Activated gamma-delta T cell treated with Interleukin-2 at 50 U/mL for 16 hours (primary cell): Measurements from ENCODE around the gene CYP4F22.

Experiments used
- DNase-seq: peaks from one replicate; pipeline ENCODE4 v3.0.0-alpha.2; 2020

Gene CYP4F22

DNA sequence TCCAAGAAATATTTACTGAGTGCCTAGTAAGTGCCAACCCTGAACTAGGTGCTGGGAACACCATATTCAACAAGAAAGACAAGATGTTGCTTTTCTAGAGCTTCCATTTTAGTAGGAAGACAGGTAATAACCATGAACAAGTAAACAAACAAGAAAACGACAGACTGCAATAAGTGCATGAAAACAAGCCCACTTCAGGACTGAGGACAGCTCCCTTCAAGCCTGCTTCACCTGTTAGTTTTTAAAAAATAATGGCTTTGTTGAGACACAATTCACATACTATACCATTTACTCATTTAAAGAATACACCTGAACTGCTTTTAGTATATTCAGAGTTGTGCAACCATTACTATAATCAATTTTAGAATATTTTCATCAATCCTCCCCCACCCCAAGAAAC, 30.4 kb downstream of the CYP4F22 start:
- no peak for DNase-seq

DNA sequence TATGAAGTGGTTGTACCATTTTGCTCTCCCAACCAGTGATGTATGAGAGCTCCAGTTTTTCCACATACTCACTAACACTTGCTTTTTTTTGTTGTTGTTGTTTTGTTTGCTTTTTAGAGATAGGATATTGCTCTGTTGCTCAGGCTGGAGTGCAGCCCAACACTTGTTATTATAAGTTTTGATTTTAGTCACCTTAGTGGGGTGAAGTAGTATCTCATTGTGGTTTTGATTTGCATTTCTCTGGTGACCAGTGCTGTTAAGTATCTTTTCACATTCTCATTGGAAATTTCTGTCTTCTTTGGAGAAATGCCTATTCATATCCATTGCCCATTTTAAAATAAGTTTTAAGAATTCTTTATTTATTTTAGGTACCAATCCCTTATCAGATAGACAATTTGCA, 31.3 kb downstream of the CYP4F22 start:
- DNase-seq, result no peak

DNA sequence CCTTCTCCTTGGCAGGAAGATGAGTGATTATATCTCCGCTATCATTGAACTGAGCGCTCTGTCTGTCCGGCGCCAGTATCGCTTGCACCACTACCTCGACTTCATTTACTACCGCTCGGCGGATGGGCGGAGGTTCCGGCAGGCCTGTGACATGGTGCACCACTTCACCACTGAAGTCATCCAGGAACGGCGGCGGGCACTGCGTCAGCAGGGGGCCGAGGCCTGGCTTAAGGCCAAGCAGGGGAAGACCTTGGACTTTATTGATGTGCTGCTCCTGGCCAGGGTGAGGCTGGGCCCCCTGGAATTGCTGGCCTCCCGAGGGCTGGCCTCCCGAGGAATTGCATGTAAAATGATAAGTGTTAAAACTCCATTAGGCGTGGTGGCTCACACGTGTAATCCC, 32.1 kb downstream of the CYP4F22 start:
- no peak for DNase-seq

DNA sequence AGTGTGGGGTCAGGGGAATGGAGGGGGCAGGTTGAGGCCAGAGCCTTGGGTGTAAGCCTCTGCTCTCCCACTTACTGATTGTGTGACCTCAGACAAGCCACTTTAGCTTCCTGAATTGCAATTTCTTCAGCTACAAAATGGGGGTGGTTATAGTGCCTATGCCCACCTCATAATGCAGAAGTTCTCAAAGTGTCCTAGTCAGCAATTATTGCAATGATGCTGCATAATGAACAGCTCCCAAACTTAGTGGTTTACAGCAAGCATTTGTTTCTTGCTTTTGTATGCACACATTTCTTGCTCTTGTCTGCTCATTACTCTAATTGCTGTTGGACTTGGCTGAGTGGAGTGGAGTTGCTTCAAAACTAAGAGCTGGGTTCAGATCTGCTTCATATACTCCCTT, 36.0 kb downstream of the CYP4F22 start:
- DNase-seq, result no peak

DNA sequence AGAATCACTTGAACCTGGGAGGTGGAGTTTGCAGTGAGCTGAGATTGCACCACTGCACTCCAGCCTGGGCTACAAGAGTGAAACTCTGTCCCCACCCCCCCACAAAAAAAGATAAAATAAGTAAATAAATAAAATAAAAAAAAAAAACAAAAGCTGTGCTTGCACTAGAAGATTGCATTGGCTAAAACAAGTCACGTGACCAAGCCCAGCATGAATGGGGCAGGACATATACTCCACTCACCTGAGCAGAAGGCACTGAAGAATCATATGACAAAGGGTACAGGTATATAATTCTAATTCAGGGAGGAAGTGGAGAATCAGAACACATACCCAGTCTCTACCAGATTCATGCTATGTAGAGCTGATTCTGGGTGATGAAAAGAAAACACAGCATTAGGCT, 36.6 kb downstream of the CYP4F22 start:
- DNase-seq, result no peak

DNA sequence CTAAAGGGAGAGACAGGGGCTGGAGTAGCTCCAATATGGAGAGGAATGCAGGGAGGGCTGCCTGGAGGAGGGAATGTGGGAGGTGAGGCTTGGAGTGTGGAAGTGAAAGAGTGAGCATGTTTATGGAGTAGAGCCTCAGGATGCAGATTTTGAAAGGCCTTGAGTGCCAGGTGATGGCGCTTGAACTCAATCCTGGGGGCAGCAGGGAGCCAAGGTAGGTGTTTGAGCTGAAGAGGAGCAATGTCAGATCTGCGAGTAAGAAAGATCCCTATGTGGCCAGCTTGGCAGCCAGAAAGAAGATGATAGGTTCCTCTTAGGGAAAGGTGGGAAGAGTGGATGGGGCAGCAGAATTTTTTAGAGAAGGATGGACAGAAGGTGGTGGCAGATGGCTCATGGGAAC, 40.3 kb downstream of the CYP4F22 start:
- DNase-seq, result no peak

DNA sequence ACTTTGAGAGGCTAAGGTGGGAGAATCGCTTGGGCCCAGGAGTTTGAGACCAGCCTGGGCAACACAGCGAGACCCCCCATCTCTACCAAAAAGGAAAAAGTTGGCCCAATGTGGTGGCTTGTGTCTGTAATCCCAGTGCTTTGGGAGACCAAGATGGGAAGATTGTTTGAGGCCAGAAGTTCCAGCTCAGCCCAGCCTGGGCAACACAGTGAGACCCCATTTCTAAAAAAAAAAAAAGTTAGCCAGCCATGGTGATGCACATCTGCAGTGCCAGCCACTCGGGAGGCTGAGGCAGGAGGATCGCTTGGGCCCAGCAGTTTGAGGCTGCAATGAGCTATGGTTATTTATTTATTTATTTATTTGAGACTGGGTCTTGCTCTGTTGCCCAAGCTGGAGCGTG, 41.3 kb downstream of the CYP4F22 start:
- no peak for DNase-seq

DNA sequence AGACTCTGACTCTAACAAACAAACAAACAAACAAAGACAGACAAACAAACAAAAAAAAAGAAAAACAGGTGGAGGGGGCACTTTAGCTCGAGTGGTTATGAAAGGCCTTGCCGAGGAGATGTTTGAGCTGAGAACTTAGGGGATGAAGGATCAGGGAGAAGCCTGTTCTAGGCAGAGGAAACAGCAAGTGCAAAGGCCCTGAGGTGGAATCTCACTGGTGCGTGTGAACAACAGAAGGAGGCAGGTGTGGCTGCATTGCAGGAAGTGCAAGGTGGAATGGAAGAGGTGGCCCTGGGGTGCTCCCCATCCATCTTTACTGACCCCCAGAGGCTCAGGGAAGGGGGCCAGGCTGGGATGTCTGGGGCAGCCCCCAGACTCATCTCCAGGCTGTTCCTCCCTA, 41.9 kb downstream of the CYP4F22 start:
- no peak for DNase-seq

DNA sequence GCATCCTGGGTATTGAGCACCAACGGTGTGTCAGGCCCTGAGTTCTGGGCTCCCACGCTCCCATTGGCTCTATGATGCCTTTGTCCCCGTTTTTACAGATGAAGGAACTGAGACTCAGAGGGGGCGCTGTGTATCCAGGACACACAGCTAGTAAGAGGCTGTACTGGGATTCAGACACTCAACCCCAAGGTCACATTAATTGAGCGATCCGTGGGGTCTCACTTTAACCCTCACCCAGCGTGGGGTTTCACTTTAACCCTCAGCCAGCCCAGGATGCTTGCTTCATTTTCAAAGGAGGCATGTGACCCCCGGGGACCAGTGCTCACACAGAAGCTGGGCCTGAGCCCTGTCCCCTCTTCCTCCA, 42.6 kb downstream of the CYP4F22 start:
- no peak for DNase-seq

DNA sequence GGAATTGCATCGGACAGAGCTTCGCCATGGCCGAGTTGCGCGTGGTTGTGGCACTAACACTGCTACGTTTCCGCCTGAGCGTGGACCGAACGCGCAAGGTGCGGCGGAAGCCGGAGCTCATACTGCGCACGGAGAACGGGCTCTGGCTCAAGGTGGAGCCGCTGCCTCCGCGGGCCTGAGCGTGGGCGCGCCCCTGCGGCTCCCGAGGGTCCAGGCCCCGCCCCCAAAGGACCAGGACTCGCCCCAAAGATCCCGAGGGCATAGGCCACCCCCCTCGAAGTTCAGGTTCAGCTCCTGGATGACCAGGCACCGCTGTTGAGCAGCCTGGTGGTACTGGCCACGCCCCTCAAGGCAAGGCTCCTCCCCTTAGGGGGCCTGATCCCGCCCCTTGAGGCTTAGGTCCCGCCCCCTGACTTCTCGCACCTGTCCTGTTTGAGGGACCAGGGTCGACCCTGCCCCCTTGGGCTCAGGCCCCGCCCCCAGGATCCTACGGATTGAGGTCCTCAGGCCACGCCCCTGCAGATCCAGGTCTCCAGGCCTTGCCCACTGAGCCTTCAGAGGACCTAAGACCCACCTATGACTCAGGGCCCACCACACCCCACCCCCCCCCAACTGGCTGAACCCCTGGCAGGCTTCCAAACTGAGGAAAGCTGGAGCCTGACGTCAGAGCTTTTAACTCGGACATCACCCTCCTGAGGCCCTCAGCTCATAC, 43.1 kb downstream of the CYP4F22 start:
- DNase-seq, result peak; percentile 66

DNA sequence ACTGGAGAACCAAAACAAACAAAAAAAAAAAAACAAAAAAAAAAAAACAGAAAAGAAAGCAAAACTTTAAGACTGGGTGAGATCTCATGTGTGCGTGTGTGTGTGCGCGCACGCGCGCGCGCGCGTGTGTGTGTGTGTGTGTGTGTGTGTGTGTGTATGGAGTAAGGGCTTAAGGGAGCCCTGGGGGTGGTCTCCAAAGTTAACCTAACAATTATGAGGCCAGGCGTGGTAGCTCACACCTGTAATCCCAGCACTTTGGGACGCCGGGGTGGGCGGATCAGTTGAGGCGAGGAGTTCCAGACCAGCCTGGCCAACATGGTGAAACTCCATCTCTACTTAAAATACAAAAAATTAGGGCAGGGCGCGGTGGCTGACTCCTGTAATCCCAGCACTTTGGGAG, 46.7 kb downstream of the CYP4F22 start:
- no peak for DNase-seq

DNA sequence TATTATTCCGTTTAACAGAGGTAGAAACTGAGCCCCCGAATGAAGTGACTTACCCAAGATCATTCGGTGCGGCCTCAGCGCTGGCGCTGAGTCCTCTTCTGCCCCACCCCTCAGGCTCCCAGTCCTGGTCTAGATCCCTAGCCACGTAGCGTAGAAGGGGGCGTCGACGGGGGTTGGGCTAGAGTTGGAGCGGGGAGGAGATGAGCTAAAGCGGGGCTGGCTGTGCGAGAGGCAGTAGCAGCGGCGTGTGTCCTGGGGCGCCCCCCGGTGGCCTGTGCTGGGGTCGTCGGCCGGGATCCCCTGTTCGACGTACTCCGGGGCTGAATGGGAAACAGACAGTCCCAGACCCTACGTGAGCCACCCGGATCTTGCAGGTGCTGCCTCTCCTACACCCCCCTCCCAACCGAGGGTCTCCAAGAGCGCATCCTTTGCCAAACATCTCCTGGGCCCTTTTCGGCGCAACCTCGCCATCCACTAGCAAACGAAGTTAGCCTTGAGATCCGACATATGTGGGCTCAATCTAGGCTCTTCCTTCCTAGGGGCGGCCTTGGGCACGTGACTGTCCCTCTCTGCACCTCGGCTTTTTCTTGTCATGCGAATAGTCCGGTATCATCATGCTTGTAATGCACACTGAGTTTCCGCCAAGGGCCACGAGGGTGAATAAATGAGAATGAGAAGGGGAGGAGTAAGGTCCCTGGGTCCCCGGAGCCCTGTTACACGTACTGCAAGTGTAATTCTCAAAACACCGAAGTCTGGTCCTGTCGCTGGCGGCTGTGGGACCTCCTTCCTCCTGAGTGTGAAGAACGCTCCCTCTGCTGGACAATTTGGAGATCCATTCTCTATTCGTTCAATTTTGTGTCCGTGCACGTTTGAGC, 47.7 kb downstream of the CYP4F22 start:
- DNase-seq, result peak; percentile 98

DNA sequence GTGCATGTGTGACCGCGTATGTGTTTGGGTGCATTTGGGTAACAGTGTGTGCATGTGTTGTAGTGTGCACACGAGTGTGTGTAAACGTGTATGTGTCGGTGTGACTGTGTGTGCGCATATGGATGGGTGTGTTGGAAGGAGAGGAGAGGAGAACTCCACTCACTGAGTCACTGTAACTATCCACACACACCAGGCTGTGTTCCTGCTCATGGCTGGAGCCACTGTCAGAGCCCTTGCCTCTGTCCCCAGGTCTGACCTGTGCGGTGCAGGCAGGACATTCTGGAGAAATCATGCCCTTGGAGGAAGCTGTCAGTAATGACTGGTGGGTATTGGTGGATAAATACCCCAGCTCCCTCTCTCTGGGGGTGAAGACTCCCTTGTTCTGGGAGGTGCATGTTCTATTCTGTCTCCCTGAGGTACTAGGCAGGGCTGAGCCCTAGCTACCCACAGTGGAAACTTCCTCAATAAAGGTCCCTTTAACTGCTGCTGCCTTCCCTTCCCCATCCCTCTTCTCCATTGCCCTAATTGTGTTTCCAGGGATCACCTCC, 48.4 kb downstream of the CYP4F22 start:
- no peak for DNase-seq

DNA sequence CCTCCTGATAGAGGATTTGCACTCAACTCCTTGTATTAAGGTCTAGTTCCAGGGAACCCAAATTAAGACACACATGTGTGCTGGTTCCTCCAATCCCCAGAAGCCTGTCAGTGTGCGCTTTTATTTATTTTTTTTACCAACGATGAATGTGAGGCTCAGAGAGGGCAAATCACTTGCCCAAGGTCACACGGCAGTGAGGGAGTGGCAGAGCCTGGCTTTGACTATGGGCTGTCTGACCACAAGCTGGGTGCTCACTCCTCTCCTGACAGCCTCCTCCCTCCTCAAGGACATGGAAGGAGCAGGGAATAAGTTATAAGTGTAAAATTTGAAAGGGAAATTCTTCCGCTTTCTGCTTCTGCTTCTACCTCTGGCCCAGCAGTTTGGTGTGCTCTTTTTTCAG, 48.9 kb downstream of the CYP4F22 start:
- no peak for DNase-seq

DNA sequence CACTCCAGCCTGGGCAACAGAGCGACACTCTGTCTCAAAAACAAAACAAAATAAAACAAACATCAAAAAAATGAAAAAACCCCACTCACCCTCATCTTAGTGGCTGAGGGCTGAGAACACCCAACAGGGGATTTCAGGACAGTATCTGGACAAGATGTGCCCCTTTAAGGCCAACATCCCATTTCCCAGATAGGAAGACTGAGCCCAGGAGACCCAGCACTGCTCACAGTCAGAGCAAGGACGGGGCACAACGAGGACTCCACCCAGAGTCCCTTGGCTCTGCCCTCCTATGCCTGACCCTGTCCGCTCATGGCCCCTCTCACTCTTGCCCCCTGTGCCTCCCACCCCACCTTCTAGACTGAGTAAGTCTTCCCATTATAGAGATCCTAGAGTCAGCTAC, 53.8 kb downstream of the CYP4F22 start:
- DNase-seq, result no peak

DNA sequence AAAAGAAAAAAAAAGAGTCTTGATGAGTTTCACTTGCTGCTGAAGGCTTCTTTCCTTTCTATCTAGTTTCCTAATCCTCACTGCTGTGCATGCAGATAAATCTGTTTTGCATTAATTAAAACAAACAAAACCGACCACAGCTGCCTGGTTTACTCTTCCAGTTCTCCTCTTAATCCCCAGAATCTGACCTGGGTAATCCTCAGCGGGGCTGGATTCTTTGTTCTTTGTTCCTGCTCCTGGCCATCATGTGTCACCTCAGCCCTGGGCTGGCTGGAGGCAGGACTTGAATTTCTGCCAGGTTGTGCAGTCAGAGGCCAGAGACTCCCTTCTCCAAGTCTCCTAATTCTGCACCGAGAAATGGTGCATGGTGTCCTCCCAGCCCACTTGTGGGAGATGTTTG, 54.5 kb downstream of the CYP4F22 start:
- no peak for DNase-seq

DNA sequence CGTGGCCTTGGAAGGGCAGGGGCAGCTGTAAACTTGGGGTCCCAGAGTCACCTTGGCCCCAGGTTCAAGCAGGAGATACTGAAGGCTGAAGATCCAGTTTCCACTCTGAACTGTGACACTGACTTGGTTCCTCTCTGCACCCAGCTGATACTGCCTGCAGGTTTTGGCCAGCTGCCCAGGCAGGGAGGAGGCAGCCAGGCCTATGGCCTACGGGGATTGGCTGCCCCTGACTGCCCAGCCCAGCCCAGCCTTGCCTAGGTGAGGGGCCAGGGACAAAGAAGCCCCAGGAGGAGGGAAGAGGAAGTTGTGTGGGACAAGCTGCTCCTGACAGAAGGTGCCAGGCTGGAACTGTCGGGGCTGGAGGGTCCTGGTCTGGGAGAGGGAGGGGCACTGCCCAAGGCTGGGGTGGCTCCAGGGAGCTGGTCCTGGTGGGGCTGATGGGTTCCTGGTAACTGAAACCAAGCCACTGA, 55.0 kb downstream of the CYP4F22 start:
- no peak for DNase-seq

DNA sequence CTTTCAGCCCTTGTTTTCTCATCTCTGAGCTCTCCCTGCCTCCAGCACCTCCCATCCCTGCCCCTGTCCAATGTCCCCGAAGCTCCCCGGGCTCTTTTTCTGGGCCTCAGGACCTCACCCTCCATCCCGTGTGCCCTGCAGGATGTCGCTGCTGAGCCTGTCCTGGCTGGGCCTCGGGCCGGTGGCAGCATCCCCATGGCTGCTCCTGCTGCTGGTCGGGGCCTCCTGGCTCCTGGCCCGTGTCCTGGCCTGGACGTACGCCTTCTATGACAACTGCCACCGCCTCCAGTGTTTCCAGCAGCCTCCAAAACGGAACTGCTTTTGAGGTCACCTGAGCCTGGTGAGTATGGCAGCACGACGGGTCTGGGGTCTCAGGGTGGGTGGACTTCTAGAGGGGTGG, 55.6 kb downstream of the CYP4F22 start:
- no peak for DNase-seq

DNA sequence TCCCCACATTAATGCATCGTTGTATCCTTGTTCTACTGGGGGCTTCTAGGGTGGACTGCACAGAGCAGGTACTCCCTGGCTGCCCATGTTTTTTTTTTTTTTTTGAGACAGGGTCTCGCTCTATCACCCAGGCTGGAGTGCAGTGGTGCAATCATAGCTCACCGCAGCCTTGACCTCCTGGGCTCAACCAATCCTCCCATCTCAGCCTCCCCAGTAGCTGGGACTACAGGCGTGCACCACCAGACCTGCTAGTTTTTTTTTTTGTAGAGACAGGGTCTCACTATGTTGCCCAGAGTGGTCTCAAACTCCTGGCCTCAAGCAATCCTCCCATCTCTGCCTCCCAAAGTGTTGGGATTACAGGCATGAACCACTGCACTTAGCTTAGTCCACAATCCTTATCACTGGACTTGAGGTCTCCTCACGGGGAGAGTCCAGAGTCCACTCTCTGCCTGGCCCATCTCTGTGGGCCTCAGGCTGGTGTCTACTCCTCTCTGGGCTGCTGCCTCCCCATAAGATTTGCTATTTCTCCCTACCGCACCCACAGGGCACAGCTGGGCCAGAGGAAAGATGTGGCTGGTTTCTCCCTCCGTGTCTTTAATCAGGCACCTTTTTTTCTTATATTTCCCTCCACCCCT, 56.3 kb downstream of the CYP4F22 start:
- no peak for DNase-seq

DNA sequence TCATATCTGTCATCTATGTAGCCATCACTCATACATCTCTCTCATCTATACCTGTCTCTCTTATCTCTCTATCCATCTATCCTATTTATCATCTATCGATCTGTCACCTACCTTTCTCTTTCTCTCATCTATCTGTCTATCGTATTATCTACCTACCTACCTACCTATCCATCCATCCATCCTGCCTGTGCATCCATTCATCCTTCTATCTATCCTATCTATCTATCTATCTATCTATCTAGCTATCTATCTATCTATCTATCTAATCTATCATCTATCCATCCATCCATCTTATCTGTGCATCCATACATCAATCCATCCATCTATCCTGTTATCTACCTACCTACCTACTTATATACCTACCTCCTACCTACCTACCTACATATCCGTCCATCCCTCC, 62.1 kb downstream of the CYP4F22 start:
- no peak for DNase-seq

DNA sequence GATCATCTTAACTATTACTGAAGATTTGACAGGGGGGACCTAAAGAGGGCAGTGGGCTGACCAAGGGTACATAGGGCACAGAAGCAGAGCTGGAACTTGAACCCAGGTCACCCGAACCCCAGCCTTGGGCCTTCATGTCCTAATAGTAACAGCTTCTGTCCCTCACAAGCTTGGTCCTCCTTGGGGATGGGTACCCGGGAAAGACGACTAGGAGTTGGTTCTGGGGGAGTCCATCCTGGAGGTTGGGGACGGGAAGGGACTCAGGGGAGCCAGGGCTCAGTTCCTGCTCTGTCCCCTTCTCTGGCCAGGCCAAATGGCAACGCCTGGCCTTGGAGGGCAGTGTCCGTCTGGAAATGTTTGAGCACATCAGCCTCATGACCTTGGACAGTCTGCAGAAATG, 67.1 kb downstream of the CYP4F22 start:
- DNase-seq, result no peak

DNA sequence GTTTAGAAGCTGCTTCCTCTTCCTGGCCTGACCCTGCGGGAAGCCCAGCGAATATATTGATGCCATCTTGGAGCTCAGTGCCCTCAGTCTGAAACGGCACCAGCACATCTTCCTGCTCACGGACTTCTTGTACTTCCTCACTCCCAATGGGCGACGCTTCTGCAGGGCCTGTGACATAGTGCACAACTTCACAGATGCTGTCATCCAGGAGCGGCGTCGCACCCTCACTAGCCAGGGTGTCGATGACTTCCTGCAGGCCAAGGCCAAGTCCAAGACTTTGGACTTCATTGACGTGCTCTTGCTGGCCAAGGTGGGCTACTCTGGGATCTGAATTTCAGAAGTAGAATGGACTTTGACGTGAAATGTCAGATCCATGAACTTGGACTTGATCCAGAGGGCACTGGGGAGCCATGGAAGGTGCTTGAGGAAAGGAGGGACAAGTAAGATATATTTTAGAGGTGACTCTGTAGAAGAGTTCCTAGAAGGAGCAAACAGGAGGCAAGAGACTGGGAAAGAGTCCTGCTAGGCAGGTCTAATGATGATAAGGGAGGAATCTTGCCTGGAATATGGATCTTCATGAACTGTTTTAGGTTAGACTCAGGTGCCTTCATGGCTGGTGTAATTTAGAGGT, 68.3 kb downstream of the CYP4F22 start:
- DNase-seq, result no peak

DNA sequence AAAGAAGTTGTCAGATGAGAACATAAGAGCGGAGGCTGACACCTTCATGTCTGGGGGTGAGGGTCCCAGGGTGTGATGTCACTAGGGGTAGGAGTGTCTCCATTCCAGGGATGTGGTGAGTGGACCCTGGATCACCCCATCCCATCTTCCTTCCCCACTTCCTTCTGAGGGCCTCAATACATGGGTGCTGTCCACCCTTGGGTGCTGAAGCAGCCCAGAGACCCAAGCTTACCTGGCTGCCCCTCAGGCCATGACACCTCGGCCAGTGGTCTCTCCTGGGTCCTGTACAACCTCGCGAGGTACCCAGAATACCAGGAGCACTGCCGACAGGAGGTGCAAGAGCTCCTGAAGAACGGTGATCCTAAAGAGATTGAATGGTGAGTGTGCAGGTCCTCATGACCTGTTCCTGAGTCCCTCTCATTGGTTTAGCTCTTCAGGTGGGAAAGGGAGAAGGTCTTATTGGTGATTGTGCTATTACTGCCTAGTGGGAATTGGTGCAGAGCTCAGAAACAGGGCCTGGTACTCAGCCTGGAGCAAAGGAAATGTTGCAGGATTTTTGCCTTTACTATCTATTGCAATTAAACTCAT, 69.0 kb downstream of the CYP4F22 start:
- no peak for DNase-seq
